CD4-positive, alpha-beta memory T cell (primary cell): Measurements from ENCODE around the gene PHKG2. TPM values are rescaled to one million over a fixed set of nuclear protein-coding genes. Genes with fewer than 3 reads are reported as not detected.

Source experiments
- CTCF ChIA-PET: fragments of 350-600 bp; sonication (Branson Sonifier 250); formaldehyde crosslinking; loops from one replicate; lab custom pipeline; 2021; ENCODE audit warnings: inconsistent platforms; ENCODE audit not compliant: partially characterized antibody; lab: Charles Lee
- POLR2A ChIA-PET: fragments of 350-600 bp; sonication (Branson Sonifier 250); formaldehyde crosslinking; loops from one replicate; lab custom pipeline; 2021; ENCODE audit not compliant: partially characterized antibody; lab: Charles Lee
- DNase-seq, 5 donors: peaks; one replicate each; pipeline versions ENCODE4 v3.0.0 to v3.0.0-alpha.2; 2020 to 2022; ENCODE audit warnings: mixed read lengths in 1 of 5
- H3K27ac ChIP-seq: one replicate; pipeline ENCODE4 v1.7.0; 2013; ENCODE audit warnings: low read depth, low read length
- H3K27me3 ChIP-seq: 2 replicates; pipeline ENCODE4 v1.7.0; 2013; ENCODE audit warnings: mild to moderate bottlenecking, low read length, moderate library complexity; ENCODE audit not compliant: insufficient read depth
- H3K36me3 ChIP-seq: 2 replicates; pipeline ENCODE4 v1.7.0; 2013; ENCODE audit warnings: mild to moderate bottlenecking, low read length, moderate library complexity; ENCODE audit not compliant: insufficient read depth
- H3K4me1 ChIP-seq: 2 replicates; pipeline ENCODE4 v1.7.0; 2013; ENCODE audit warnings: mild to moderate bottlenecking, low read length, moderate library complexity; ENCODE audit not compliant: insufficient read depth
- H3K4me3 ChIP-seq, 2 donors: one replicate each; pipeline ENCODE4 v1.7.0; 2013; ENCODE audit warnings: low read length in 2 of 2, mild to moderate bottlenecking in 1 of 2
- H3K9me3 ChIP-seq, 2 donors: one replicate each; pipeline ENCODE4 v1.7.0; 2013; ENCODE audit warnings: low read length in 2 of 2, control low read depth in 1 of 2; ENCODE audit not compliant: control insufficient read depth in 1 of 2
- H3K27ac Mint-ChIP-seq, 7 donors: one replicate each; pipeline ENCODE4 v1.8.0; 2020 to 2021; ENCODE audit warnings: mixed read lengths in 7 of 7, mild to moderate bottlenecking in 6 of 7, inconsistent platforms in 3 of 7, moderate library complexity in 3 of 7
- H3K27me3 Mint-ChIP-seq, 2 donors: one replicate each; pipeline ENCODE4 v1.8.0; 2020 to 2021; ENCODE audit warnings: mixed read lengths in 2 of 2
- H3K36me3 Mint-ChIP-seq, 2 donors: one replicate each; pipeline ENCODE4 v1.8.0; 2020 to 2021; ENCODE audit warnings: mixed read lengths in 2 of 2, inconsistent platforms in 1 of 2, mild to moderate bottlenecking in 1 of 2
- H3K4me1 Mint-ChIP-seq, 4 donors: one replicate each; pipeline ENCODE4 v1.8.0; 2020 to 2021; ENCODE audit warnings: mixed read lengths in 4 of 4, mild to moderate bottlenecking in 1 of 4
- H3K4me3 Mint-ChIP-seq, 8 donors: one replicate each; pipeline ENCODE4 v1.8.0; 2020 to 2021; ENCODE audit warnings: mixed read lengths in 8 of 8, mild to moderate bottlenecking in 7 of 8, moderate library complexity in 6 of 8, inconsistent platforms in 3 of 8
- H3K9me3 Mint-ChIP-seq, 8 donors: one replicate each; pipeline ENCODE4 v1.8.0; 2020 to 2021; ENCODE audit warnings: mixed read lengths in 8 of 8, mild to moderate bottlenecking in 5 of 8, inconsistent platforms in 3 of 8, moderate library complexity in 1 of 8
- intact Hi-C: fragments of 100-400 bp; cut with micrococcal nuclease; formaldehyde crosslinking; loops from one replicate; pipeline ENCODE4 v1.15.1; 2023
- polyA plus RNA-seq, 2 donors: library from polyadenylated mRNA; unstranded; fragments of 300-500 nt; fragmentation: Illumina TruSeq; gene quantifications; one replicate each; pipeline ENCODE4 v1.2.3, GENCODE V29; 2021
- total RNA-seq, 2 experiments: library from RNA; stranded (reverse); gene quantifications; one replicate each; pipeline ENCODE4 v1.2.3, GENCODE V29; 2021

The PHKG2 gene
- total and polyA plus RNA-seq, 4 experiments from 2014 or later, result 42.0 to 63.5 (median 54.5) TPM

- ChIA-PET CTCF (interaction anchor here (1.3 kb wide), 1 partner anchor 13 kb away, joined by 4 read pairs; no protein-coding TSS in a partner anchor), POLR2A (interaction anchor here (1.2 kb wide), 1 partner anchor 11 kb away, joined by 3 read pairs; no protein-coding TSS in a partner anchor)
- H3K36me3 Mint-ChIP-seq, result peaks cover 73 to 81% of the 10 kb centered on the region in 2 donors
- Histone ChIP-seq H3K27me3 (no peaks in the 10 kb centered on the region), H3K4me1 (peaks cover 4% of the 10 kb centered on the region), H3K9me3 (no peaks in the 10 kb centered on the region), H3K27ac (no peak overlapping the region), H3K4me3 (no peak overlapping the region), H3K36me3 (peaks cover 65% of the 10 kb centered on the region)
- peaks cover 10 to 26% (median 18%) of the 10 kb centered on the region in 4 donors for H3K4me1 Mint-ChIP-seq
- intact Hi-C loops, result no loop called here
- peak overlapping the region in 2 of 7 donors; percentile 59 to 64 for H3K27ac Mint-ChIP-seq
- H3K4me3 Mint-ChIP-seq, result no peak overlapping the region
- H3K9me3 Mint-ChIP-seq, result no peaks in the 10 kb centered on the region
- no peak for DNase-seq
- no peaks in the 10 kb centered on the region for H3K27me3 Mint-ChIP-seq
Observed at GRCh38 chr16:30721167-30721566, 27.1 kb upstream of the PHKG2 start.

- Mint-ChIP-seq H3K4me3 (no peak overlapping the region), H3K4me1 (peaks cover 7 to 22% (median 14%) of the 10 kb centered on the region in 4 donors), H3K27ac (peak overlapping the region in 5 of 7 donors; percentile 19 to 64 (median 59)), H3K27me3 (no peaks in the 10 kb centered on the region), H3K9me3 (no peaks in the 10 kb centered on the region), H3K36me3 (peaks cover 70 to 77% of the 10 kb centered on the region in 2 donors)
- Histone ChIP-seq H3K36me3 (peaks cover 60% of the 10 kb centered on the region), H3K27ac (no peak overlapping the region), H3K4me1 (no peaks in the 10 kb centered on the region), H3K9me3 (no peaks in the 10 kb centered on the region), H3K27me3 (no peaks in the 10 kb centered on the region), H3K4me3 (no peak overlapping the region)
- CTCF ChIA-PET, result interaction anchor here (1.3 kb wide), 1 partner anchor 13 kb away, joined by 4 read pairs; no protein-coding TSS in a partner anchor
- intact Hi-C loops, result no loop called here
- no peak for DNase-seq
- POLR2A ChIA-PET, result interaction anchor here (1.0 to 1.2 kb wide), 2 partner anchors 11 to 23 kb away, joined by 3 read pairs; partner anchors contain the start of gene SRCAP
Observed at GRCh38 chr16:30721606-30722005, 26.6 kb upstream of the PHKG2 start.

- intact Hi-C loops, result no loop called here
- Histone ChIP-seq H3K27ac (no peak overlapping the region), H3K36me3 (peaks cover 52% of the 10 kb centered on the region), H3K4me1 (no peaks in the 10 kb centered on the region), H3K4me3 (no peak overlapping the region), H3K27me3 (no peaks in the 10 kb centered on the region), H3K9me3 (no peaks in the 10 kb centered on the region)
- CTCF ChIA-PET, result no interaction called here
- POLR2A ChIA-PET, result interaction anchor here (1.0 kb wide), 1 partner anchor 23 kb away, joined by 3 read pairs; the partner anchor contains the start of gene SRCAP
- no peak overlapping the region for H3K4me3 Mint-ChIP-seq
- no peaks in the 10 kb centered on the region for H3K9me3 Mint-ChIP-seq
- peak overlapping the region in 4 of 7 donors; percentile 25 to 70 (median 53) for H3K27ac Mint-ChIP-seq
- peaks cover 67 to 75% of the 10 kb centered on the region in 2 donors for H3K36me3 Mint-ChIP-seq
- H3K4me1 Mint-ChIP-seq, result peaks cover 0 to 14% (median 7%) of the 10 kb centered on the region in 4 donors
- no peaks in the 10 kb centered on the region for H3K27me3 Mint-ChIP-seq
- no peak for DNase-seq
Observed at GRCh38 chr16:30722443-30722842, 25.8 kb upstream of the PHKG2 start.

- Histone ChIP-seq H3K4me3 (no peak overlapping the region), H3K36me3 (peaks cover 53% of the 10 kb centered on the region), H3K27ac (no peak overlapping the region), H3K27me3 (no peaks in the 10 kb centered on the region), H3K9me3 (no peaks in the 10 kb centered on the region), H3K4me1 (no peaks in the 10 kb centered on the region)
- H3K27me3 Mint-ChIP-seq, result no peaks in the 10 kb centered on the region
- intact Hi-C loops, result no loop called here
- ChIA-PET POLR2A (interaction anchor here (0.9 kb wide), 1 partner anchor 28 kb away, joined by 3 read pairs; no protein-coding TSS in a partner anchor), CTCF (no interaction called here)
- no peaks in the 10 kb centered on the region for H3K9me3 Mint-ChIP-seq
- H3K36me3 Mint-ChIP-seq, result peaks cover 68 to 77% of the 10 kb centered on the region in 2 donors
- H3K4me1 Mint-ChIP-seq, result peaks cover 0 to 17% (median 7%) of the 10 kb centered on the region in 4 donors
- peak overlapping the region in 1 of 8 donors; percentile 32 for H3K4me3 Mint-ChIP-seq
- H3K27ac Mint-ChIP-seq, result peak overlapping the region in 3 of 7 donors; percentile 9 to 48 (median 25)
- DNase-seq, result no peak
Observed at GRCh38 chr16:30722916-30723315, 25.3 kb upstream of the PHKG2 start.

- no peak for DNase-seq
- Mint-ChIP-seq H3K4me3 (no peak overlapping the region), H3K9me3 (no peaks in the 10 kb centered on the region), H3K4me1 (peaks cover 2 to 20% (median 7%) of the 10 kb centered on the region in 4 donors), H3K27ac (peak overlapping the region in 6 of 7 donors; percentile 13 to 77 (median 46)), H3K36me3 (peaks cover 73 to 82% of the 10 kb centered on the region in 2 donors), H3K27me3 (no peaks in the 10 kb centered on the region)
- no peaks in the 10 kb centered on the region for H3K4me1 ChIP-seq
- no peaks in the 10 kb centered on the region for H3K9me3 ChIP-seq
- intact Hi-C loops, result no loop called here
- no peak overlapping the region for H3K27ac ChIP-seq
- POLR2A ChIA-PET, result interaction anchor here (0.9 to 1.4 kb wide), 2 partner anchors 15 to 29 kb away, joined by 3 to 4 read pairs; no protein-coding TSS in a partner anchor
- H3K36me3 ChIP-seq, result peaks cover 58% of the 10 kb centered on the region
- CTCF ChIA-PET, result no interaction called here
- H3K27me3 ChIP-seq, result no peaks in the 10 kb centered on the region
- H3K4me3 ChIP-seq, result no peak overlapping the region
Observed at GRCh38 chr16:30723725-30724355, 24.4 kb upstream of the PHKG2 start.

GRCh38 chr16:30724641-30725417, 23.4 kb upstream of the PHKG2 start:
- DNase-seq, result no peak
- Histone ChIP-seq H3K9me3 (no peaks in the 10 kb centered on the region), H3K36me3 (peaks cover 68% of the 10 kb centered on the region), H3K4me3 (no peak overlapping the region), H3K4me1 (no peaks in the 10 kb centered on the region), H3K27me3 (no peaks in the 10 kb centered on the region), H3K27ac (no peak overlapping the region)
- H3K4me3 Mint-ChIP-seq, result no peak overlapping the region
- ChIA-PET POLR2A (interaction anchor here (1.0 to 1.4 kb wide), 2 partner anchors 16 to 23 kb away, joined by 3 to 4 read pairs; partner anchors contain the start of gene PHKG2), CTCF (no interaction called here)
- H3K9me3 Mint-ChIP-seq, result no peaks in the 10 kb centered on the region
- no peaks in the 10 kb centered on the region for H3K27me3 Mint-ChIP-seq
- peaks cover 76 to 86% of the 10 kb centered on the region in 2 donors for H3K36me3 Mint-ChIP-seq
- peak overlapping the region in 1 of 7 donors; percentile 68 for H3K27ac Mint-ChIP-seq
- peaks cover 2 to 18% (median 7%) of the 10 kb centered on the region in 4 donors for H3K4me1 Mint-ChIP-seq
- intact Hi-C loops, result no loop called here
